ENCODE measurements around the gene ARHGDIA. TPM values are rescaled to one million over a fixed set of nuclear protein-coding genes. Genes with fewer than 3 reads are reported as not detected.

ARHGDIA gene
- total RNA-seq, 1 donor from 2014 or later: 239 TPM

DNA sequence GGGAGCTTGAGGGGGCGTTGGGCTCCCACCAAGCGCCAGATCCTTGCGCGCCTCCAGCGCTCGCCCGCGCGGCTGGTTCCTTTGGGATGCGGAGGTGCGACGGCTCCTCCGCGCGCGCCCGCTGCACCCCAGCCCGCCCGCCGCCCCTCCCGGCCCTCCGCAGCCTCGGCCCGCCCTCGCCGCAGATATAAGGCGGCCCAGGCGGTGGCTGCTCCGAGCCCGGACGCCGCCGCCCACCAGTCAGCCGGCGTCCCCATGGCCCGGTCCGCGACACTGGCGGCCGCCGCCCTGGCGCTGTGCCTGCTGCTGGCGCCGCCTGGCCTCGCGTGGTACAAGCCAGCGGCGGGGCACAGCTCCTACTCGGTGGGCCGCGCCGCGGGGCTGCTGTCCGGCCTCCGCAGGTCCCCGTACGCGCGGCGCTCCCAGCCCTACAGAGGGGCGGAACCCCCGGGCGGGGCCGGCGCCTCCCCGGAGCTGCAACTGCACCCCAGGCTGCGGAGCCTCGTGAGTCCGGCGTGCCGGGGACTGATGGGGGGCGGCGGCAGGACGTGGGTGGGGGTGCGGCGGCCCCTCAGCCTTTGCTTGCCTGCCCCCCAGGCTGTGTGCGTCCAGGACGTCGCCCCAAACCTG, 31.0 kb upstream of the ARHGDIA start, which contains the start of gene NPB:
NPB (plus strand) TSS at position 216 of the 630 bp plus-strand sequence; CDS start at position 256, 40 bp downstream.
- peaks cover 16% of the 10 kb centered on the region for H3K36me3 Mint-ChIP-seq (ENCODE audit: insufficient read depth)
- no peak for DNase-seq (ENCODE audit: low spot score, unreplicated experiment)
- no peak within 1 kb of the TSS for H3K4me3 Mint-ChIP-seq (ENCODE audit: low read depth)
- TF ChIP-seq, protein P1, sequence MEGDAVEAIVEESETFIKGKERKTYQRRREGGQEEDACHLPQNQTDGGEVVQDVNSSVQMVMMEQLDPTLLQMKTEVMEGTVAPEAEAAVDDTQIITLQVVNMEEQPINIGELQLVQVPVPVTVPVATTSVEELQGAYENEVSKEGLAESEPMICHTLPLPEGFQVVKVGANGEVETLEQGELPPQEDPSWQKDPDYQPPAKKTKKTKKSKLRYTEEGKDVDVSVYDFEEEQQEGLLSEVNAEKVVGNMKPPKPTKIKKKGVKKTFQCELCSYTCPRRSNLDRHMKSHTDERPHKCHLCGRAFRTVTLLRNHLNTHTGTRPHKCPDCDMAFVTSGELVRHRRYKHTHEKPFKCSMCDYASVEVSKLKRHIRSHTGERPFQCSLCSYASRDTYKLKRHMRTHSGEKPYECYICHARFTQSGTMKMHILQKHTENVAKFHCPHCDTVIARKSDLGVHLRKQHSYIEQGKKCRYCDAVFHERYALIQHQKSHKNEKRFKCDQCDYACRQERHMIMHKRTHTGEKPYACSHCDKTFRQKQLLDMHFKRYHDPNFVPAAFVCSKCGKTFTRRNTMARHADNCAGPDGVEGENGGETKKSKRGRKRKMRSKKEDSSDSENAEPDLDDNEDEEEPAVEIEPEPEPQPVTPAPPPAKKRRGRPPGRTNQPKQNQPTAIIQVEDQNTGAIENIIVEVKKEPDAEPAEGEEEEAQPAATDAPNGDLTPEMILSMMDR (IDR thresholded peaks at IDR 0.05; ENCODE audit: unreplicated experiment): no peak
- H3K4me1 Mint-ChIP-seq (ENCODE audit: low read depth): no peaks in the 10 kb centered on the region
- H3K9me3 Mint-ChIP-seq (ENCODE audit: low read depth): no peaks in the 10 kb centered on the region
- H3K27me3 Mint-ChIP-seq: peaks cover 9% of the 10 kb centered on the region
- H3K27ac Mint-ChIP-seq: no peak within 1 kb of the TSS

GRCh38 chr17:81901167-81902022, 30.3 kb upstream of the ARHGDIA start:
- TF ChIP-seq, protein P1 (IDR thresholded peaks at IDR 0.05; ENCODE audit: unreplicated experiment): no peak
- DNase-seq (ENCODE audit: low spot score, unreplicated experiment): no peak
- Mint-ChIP-seq H3K9me3 (ENCODE audit: low read depth) (no peaks in the 10 kb centered on the region), H3K27me3 (peaks cover 9% of the 10 kb centered on the region), H3K36me3 (ENCODE audit: insufficient read depth) (peaks cover 16% of the 10 kb centered on the region), H3K27ac (no peak overlapping the region), H3K4me1 (ENCODE audit: low read depth) (no peaks in the 10 kb centered on the region), H3K4me3 (ENCODE audit: low read depth) (peak overlapping the region; percentile 47)

DNA sequence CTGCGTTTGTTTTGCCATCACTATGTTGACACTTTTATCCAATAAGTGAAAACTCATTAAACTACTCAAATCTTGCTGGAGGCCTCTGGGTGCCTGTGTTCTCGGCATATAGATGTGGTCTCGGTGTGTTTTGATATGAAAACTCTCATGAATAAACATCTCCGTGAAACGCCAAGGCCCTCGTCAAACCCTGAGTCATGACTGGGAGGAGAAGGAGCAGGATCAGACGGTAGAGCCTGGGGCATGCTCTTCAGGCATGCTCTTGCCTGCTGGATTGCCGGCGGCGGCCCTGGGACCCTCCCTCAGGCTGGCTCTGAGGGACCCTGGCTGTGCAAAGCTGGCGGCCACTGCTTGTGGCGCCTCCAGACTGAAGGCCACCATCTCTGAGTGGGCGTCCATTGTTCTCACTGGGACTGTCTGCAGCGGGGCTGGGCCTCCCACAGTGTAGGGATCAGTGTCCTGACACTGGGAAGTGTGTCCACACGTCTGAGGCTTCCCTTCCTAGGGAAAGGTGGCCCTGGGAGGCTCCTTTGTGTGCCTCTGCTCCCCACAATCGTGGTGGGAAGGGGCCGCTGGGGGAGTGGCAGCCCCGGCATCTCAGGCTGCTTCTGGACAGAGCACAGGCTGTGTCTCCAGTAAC, 29.2 kb upstream of the ARHGDIA start:
- H3K27ac Mint-ChIP-seq: no peak overlapping the region
- DNase-seq (ENCODE audit: low spot score, unreplicated experiment): no peak
- H3K4me3 Mint-ChIP-seq (ENCODE audit: low read depth): no peak overlapping the region
- H3K36me3 Mint-ChIP-seq (ENCODE audit: insufficient read depth): peaks cover 17% of the 10 kb centered on the region
- H3K4me1 Mint-ChIP-seq (ENCODE audit: low read depth): no peaks in the 10 kb centered on the region
- TF ChIP-seq, protein P1 (IDR thresholded peaks at IDR 0.05; ENCODE audit: unreplicated experiment): no peak
- peaks cover 9% of the 10 kb centered on the region for H3K27me3 Mint-ChIP-seq
- H3K9me3 Mint-ChIP-seq (ENCODE audit: low read depth): no peaks in the 10 kb centered on the region

- H3K4me3 Mint-ChIP-seq (ENCODE audit: low read depth): no peak overlapping the region
- peak overlapping the region; percentile 49 for H3K27ac Mint-ChIP-seq
- no peaks in the 10 kb centered on the region for H3K4me1 Mint-ChIP-seq (ENCODE audit: low read depth)
- TF ChIP-seq, protein P1 (IDR thresholded peaks at IDR 0.05; ENCODE audit: unreplicated experiment): no peak
- no peaks in the 10 kb centered on the region for H3K9me3 Mint-ChIP-seq (ENCODE audit: low read depth)
- no peak for DNase-seq (ENCODE audit: low spot score, unreplicated experiment)
- H3K36me3 Mint-ChIP-seq (ENCODE audit: insufficient read depth): peaks cover 18% of the 10 kb centered on the region
- H3K27me3 Mint-ChIP-seq: peaks cover 9% of the 10 kb centered on the region
These were observed 28.5 kb upstream of the ARHGDIA start for GRCh38 chr17:81899514-81900166.

- no peak for DNase-seq (ENCODE audit: low spot score, unreplicated experiment)
- Mint-ChIP-seq H3K4me3 (ENCODE audit: low read depth) (no peak overlapping the region), H3K9me3 (ENCODE audit: low read depth) (no peaks in the 10 kb centered on the region)
These were observed 27.7 kb upstream of the ARHGDIA start for GRCh38 chr17:81898885-81899284.

More at GRCh38 chr17:81898885-81899284, 27.7 kb upstream of the ARHGDIA start:
- no peak overlapping the region for H3K27ac Mint-ChIP-seq
- H3K4me1 Mint-ChIP-seq (ENCODE audit: low read depth): no peaks in the 10 kb centered on the region
- H3K36me3 Mint-ChIP-seq (ENCODE audit: insufficient read depth): peaks cover 17% of the 10 kb centered on the region
- H3K27me3 Mint-ChIP-seq: peaks cover 9% of the 10 kb centered on the region
- TF ChIP-seq, protein P1 (IDR thresholded peaks at IDR 0.05; ENCODE audit: unreplicated experiment): no peak

All from progenitor cell of endocrine pancreas (in vitro differentiated cells).